Activated naive CD4-positive, alpha-beta T cell treated with anti-CD3 and anti-CD28 coated beads for 36 hours (primary cell): ENCODE measurements around the gene RAB3A. TPM values are rescaled to one million over a fixed set of nuclear protein-coding genes. Genes with fewer than 3 reads are reported as not detected.
A peak's percentile ranks its signal among the peaks of the same experiment; 100 is the strongest.

Experiments used
- CTCF ChIA-PET: fragments of 350-600 bp; sonication (Branson Sonifier 250); formaldehyde crosslinking; loops from one replicate; lab custom pipeline; 2021; ENCODE audit warnings: antibody characterized with exemption; lab: Charles Lee
- DNase-seq: peaks from one replicate; pipeline ENCODE4 v3.0.0-alpha.2; 2020
- H3K27ac Mint-ChIP-seq: one replicate; pipeline ENCODE4 v1.8.0; 2021; ENCODE audit warnings: mild to moderate bottlenecking, mixed read lengths
- H3K27me3 Mint-ChIP-seq: one replicate; pipeline ENCODE4 v1.8.0; 2021; ENCODE audit warnings: low read depth, mixed read lengths
- H3K36me3 Mint-ChIP-seq: one replicate; pipeline ENCODE4 v1.8.0; 2021; ENCODE audit warnings: low read depth, mixed read lengths
- H3K4me1 Mint-ChIP-seq: one replicate; pipeline ENCODE4 v1.8.0; 2021; ENCODE audit warnings: low read depth, mixed read lengths
- H3K4me3 Mint-ChIP-seq: one replicate; pipeline ENCODE4 v1.8.0; 2021; ENCODE audit warnings: mild to moderate bottlenecking, moderate library complexity, mixed read lengths
- H3K9me3 Mint-ChIP-seq: one replicate; pipeline ENCODE4 v1.8.0; 2021; ENCODE audit warnings: mixed read lengths
- intact Hi-C: fragments of 100-400 bp; cut with micrococcal nuclease; formaldehyde crosslinking; loops from one replicate; pipeline ENCODE4 v1.15.1; 2023
- total RNA-seq, 2 experiments: library from RNA; stranded (reverse); gene quantifications; one replicate each; pipeline ENCODE4 v1.2.3, GENCODE V29; 2021

The RAB3A gene
- total RNA-seq, 2 experiments from 2014 or later = 3.8 to 6.0 TPM

DNA sequence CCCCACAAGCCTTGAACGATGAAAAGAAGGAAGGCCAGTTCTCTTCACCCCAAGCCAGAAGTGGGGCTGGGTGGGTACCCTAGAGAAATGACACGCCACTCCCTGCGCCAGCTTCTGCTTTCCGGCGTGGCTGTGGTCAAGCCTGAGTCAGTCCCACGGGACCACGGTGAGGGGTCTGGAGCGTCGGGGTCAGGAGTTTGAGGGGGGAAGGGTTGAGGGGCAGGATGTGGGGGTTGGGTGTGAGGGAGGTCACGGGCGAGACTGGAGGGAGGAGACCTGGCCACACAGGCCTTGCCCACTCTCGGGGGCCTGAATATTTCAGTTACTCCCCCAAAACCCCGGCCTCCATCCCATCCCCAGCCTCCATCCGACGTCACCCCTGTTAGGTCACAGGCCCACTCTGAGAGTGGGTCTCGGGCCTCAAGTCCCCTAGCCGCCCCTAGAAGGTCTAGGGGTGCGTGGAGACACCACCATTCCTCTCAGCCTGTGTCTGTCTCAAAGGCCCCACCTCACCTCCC, 30.7 kb downstream of the RAB3A start:
- Mint-ChIP-seq H3K9me3 (no peaks in the 10 kb centered on the region), H3K27ac (no peak overlapping the region)
- intact Hi-C loops = no loop called here

DNA sequence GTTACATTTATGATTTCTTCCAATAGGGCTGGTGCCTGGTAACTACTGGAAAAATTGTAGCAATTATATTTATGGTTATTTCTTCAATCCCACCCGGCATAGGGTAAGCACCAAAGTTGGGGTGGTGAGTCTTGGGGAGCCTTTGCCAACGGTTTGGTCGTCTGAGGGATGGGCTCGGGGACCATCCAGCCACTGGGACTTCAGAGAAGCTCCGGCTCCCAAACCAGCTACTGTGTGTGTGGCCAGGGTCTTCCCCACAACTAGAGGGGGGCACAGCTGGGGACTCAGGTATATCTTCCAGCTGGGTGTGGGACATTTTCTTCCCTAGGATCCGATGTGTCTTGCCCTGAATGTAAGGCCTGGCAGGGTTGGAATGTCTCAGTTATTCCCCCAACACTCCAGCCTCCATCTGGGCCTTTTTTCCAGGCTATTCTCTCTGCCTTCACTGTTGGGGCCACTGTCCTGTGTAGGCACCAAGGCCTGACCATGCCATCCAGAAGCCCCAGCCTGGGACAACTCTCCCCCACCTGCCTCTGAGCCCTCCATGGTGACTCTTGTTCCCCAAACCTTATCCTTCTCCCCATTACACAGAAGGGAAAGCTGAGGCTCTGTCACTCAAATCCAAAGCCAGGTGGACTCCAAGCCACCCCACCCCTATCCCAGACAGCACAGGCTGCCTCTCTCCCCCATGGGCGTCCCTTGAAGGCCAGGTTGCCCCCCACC, 31.4 kb downstream of the RAB3A start:
- no peak for DNase-seq
- H3K4me1 Mint-ChIP-seq = peaks cover 6% of the 10 kb centered on the region
- intact Hi-C loops = no loop called here
- H3K36me3 Mint-ChIP-seq = peaks cover 12% of the 10 kb centered on the region
- H3K27me3 Mint-ChIP-seq = no peaks in the 10 kb centered on the region
- H3K4me3 Mint-ChIP-seq = peak overlapping the region; percentile 81
- no peak overlapping the region for H3K27ac Mint-ChIP-seq
- CTCF ChIA-PET = interaction anchor here (0.7 to 1.3 kb wide), 3 partner anchors 20 to 59 kb away, joined by 3 to 4 read pairs (median 4); partner anchors contain the start of gene MPV17L2
- H3K9me3 Mint-ChIP-seq = no peaks in the 10 kb centered on the region

More for the DNA sequence above, 30.7 kb downstream of the RAB3A start:
- H3K4me1 Mint-ChIP-seq = peaks cover 6% of the 10 kb centered on the region
- H3K36me3 Mint-ChIP-seq = peaks cover 10% of the 10 kb centered on the region
- no peak for DNase-seq
- peak overlapping the region; percentile 81 for H3K4me3 Mint-ChIP-seq
- H3K27me3 Mint-ChIP-seq = no peaks in the 10 kb centered on the region
- CTCF ChIA-PET = interaction anchor here (0.7 to 1.3 kb wide), 2 partner anchors 31 to 60 kb away, joined by 4 read pairs; no protein-coding TSS in a partner anchor

DNA sequence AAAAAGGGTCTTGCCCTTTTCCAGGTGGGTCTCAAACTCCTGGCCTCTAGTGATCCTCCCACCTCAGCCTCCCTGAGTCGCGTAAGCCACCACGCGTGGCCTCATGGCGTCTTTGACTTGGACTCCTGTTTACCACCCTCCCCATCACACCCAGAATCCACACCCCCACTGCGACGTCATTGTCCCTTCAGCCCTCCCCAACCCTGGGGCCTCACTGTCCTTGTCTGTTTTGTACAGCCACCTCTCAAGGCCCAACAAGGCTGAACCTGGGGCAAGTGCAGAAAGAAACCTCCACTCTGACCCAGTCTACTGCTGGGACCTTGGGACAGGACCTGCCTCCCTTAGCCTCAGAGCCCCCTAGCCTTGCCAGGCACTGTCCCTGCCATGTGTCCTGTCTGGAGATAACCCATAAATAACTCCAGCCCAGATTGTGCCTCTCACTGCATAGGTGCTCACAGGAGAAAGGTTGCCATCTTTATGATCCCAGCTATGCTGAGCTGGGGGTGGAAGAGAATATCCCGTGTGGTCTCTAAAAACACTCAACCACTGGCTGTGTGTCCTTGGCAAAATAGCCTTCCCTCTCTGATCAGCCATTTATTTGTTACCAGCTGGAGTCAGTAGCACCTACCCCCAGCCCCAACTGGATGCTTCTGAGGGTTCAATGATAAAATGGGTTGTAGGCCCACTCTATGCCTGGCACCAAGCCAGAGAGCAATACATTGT, 32.1 kb downstream of the RAB3A start:
- DNase-seq = no peak
- peaks cover 15% of the 10 kb centered on the region for H3K36me3 Mint-ChIP-seq
- peaks cover 6% of the 10 kb centered on the region for H3K4me1 Mint-ChIP-seq
- CTCF ChIA-PET = interaction anchor here (0.9 to 1.3 kb wide), 3 partner anchors 21 to 77 kb away, joined by 3 to 4 read pairs (median 3); partner anchors contain the start of gene MPV17L2
- H3K27ac Mint-ChIP-seq = no peak overlapping the region
- H3K27me3 Mint-ChIP-seq = no peaks in the 10 kb centered on the region
- no peaks in the 10 kb centered on the region for H3K9me3 Mint-ChIP-seq
- intact Hi-C loops = no loop called here
- H3K4me3 Mint-ChIP-seq = no peak overlapping the region

DNA sequence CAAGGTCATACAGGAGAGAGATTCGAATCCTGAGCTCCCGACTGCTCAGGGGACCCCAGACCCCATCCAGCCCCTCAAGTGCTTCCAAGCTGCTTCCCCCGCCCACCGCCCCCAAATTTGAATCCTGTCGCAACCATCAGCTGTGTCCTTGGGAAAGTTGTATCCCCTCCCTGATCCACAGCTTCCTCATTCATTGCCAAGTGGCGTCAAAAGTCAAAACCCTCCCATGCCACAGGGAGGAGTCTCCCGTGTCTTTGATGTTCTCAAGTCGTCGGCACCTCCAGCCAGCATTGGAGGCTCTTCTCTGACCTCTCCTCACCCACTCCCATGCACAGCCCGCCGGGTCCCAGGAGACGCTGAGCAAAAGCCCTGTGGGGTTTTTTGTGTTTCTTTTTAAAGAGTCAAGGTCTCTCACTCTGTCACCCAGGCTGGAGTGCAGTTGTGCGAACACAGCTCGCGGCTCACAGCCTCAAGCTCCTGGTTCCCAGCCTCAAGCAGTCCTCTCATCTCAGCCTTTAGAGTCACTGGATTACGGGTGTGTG, 33.1 kb downstream of the RAB3A start:
- intact Hi-C loops = no loop called here
- Mint-ChIP-seq H3K36me3 (peaks cover 22% of the 10 kb centered on the region), H3K27ac (peak overlapping the region; percentile 35), H3K4me3 (no peak overlapping the region), H3K4me1 (peaks cover 6% of the 10 kb centered on the region), H3K27me3 (no peaks in the 10 kb centered on the region), H3K9me3 (no peaks in the 10 kb centered on the region)
- CTCF ChIA-PET = interaction anchor here (0.6 to 1.4 kb wide), 5 partner anchors 9 to 358 kb away, joined by 3 to 5 read pairs (median 3); no protein-coding TSS in a partner anchor
- no peak for DNase-seq

DNA sequence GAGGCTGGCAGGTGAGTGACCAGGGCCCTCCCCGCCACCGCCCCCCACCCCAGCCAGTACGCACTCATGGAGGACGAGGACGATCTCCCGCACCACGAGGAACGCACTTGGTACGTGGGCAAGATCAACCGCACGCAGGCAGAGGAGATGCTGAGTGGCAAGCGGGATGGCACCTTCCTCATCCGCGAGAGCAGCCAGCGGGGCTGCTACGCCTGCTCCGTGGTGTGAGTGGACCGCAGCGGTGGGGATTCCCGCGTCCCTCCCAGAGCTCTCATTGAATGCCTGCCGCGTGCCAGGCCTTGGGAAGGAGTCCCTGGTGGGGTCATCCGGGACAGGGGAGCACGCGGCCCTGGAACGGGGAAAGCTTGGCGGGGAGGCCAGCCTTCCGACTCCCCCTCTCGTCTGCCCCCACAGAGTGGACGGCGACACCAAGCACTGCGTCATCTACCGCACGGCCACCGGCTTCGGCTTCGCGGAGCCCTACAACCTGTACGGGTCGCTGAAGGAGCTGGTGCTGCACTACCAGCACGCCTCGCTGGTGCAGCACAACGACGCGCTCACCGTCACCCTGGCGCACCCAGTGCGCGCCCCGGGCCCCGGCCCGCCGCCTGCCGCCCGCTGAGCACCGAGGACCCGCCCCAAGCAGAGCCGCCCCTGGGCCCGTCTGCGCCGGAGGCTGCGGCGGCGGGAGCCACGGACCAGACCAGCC, 35.0 kb downstream of the RAB3A start:
- Mint-ChIP-seq H3K27ac (no peak overlapping the region), H3K4me3 (no peak overlapping the region), H3K36me3 (peaks cover 25% of the 10 kb centered on the region), H3K27me3 (no peaks in the 10 kb centered on the region), H3K9me3 (no peaks in the 10 kb centered on the region), H3K4me1 (peaks cover under 1% of the 10 kb centered on the region)
- CTCF ChIA-PET = interaction anchor here (0.5 to 5.2 kb wide), 5 partner anchors 14 to 111 kb away, joined by 3 to 35 read pairs (median 3); no protein-coding TSS in a partner anchor
- intact Hi-C loops = loop anchor here (1.0 kb wide), 2 partner anchors 56 to 106 kb away; no protein-coding TSS in a partner anchor
- no peak for DNase-seq

DNA sequence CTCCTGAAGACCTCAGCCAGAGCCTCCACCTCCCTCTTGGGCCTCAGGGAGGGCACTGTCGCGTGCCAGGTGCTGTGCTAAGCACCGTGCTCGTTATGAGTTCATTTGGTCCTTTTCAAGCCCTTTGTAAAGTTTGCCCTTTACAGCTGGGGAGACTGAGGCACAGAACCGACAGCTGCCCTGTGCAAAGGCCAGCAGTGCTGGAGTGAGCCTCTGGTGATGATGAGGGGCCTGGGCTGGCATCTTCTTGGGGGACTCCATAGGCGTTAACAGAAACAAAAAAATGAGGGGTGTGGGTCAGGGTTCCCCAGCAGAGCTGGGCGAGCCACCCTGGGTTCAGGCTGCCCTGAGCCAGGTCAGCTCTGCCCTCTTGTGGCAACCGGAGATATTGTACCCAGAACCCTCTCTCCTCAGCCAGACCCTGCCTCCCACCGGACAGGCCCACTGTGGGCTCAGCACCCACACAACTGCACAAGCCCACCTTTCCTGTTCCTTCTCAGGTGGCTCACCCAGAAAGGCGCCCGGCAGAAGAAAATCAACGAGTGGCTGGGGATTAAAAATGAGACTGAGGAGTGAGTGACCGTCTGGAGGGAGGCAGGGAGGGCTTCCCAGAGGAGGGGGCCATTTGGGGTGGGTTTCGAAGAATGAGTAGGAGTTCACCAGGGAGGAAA, 35.7 kb downstream of the RAB3A start:
- Mint-ChIP-seq H3K36me3 (peaks cover 29% of the 10 kb centered on the region), H3K4me1 (no peaks in the 10 kb centered on the region), H3K27ac (no peak overlapping the region), H3K4me3 (no peak overlapping the region), H3K9me3 (no peaks in the 10 kb centered on the region), H3K27me3 (no peaks in the 10 kb centered on the region)
- DNase-seq = peak; percentile 76
- CTCF ChIA-PET = interaction anchor here (0.5 to 5.2 kb wide), 8 partner anchors 12 to 110 kb away, joined by 3 to 35 read pairs (median 4); no protein-coding TSS in a partner anchor
- intact Hi-C loops = loop anchor here (1.0 kb wide), 2 partner anchors 55 to 105 kb away; no protein-coding TSS in a partner anchor

DNA sequence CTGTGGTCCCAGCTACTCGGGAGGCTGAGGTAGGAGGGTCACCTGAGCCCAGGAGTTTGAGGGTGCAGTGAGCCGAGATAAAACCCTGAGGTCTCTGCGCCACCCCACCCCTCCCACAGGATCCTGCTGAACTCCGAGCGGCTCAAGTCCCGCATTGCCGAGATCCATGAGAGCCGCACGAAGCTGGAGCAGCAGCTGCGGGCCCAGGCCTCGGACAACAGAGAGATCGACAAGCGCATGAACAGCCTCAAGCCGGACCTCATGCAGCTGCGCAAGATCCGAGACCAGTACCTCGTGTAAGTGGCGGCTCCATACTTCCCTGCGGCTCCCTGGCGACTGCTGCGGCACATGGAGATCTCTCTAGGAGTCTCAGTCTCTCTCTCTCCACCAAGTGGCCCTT, 36.8 kb downstream of the RAB3A start:
- CTCF ChIA-PET = interaction anchor here (0.7 to 5.2 kb wide), 4 partner anchors 11 to 79 kb away, joined by 3 to 35 read pairs (median 4); partner anchors contain the start of gene MPV17L2
- Mint-ChIP-seq H3K27me3 (no peaks in the 10 kb centered on the region), H3K27ac (no peak overlapping the region), H3K36me3 (peaks cover 30% of the 10 kb centered on the region), H3K4me3 (no peak overlapping the region), H3K4me1 (no peaks in the 10 kb centered on the region), H3K9me3 (no peaks in the 10 kb centered on the region)
- no peak for DNase-seq
- intact Hi-C loops = no loop called here

DNA sequence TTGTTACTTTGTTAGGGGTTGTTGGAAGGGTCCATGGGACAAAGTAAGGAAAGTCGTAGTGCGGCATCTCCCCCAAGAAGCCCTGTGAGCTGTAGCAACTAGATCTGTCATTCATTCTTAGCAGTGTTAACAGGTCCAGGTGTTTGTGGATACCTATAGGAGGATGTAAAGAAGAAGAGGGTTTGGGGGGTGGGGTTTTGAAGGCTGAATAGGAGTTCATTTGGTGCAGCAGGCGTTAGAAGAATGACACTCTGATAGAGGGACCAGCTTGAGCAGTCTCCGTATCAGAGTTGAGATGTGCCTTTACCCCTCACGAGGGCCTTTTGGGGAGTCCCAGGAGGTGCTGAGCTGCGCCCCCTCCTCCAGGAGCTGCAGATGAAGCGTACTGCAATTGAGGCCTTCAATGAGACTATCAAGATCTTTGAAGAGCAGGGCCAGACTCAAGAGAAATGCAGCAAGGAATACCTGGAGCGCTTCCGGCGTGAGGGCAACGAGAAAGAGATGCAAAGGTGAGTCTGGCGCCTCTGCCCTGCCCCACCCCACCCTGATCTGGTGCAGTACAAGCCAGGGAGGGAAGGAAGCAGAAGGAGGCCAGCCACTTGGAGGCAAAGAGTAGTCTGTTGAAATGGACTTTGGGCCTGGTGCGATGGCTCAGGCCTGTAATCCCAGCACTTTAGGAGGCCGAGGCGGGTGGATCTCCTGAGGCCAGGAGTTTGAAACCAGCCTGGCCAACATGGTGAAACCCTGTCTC, 37.9 kb downstream of the RAB3A start:
- CTCF ChIA-PET = interaction anchor here (0.6 to 5.2 kb wide), 6 partner anchors 10 to 78 kb away, joined by 3 to 35 read pairs (median 4); partner anchors contain the start of gene MPV17L2
- Mint-ChIP-seq H3K27ac (no peak overlapping the region), H3K27me3 (no peaks in the 10 kb centered on the region), H3K36me3 (peaks cover 28% of the 10 kb centered on the region), H3K9me3 (no peaks in the 10 kb centered on the region), H3K4me3 (no peak overlapping the region), H3K4me1 (peaks cover 4% of the 10 kb centered on the region)
- DNase-seq = no peak
- intact Hi-C loops = no loop called here

DNA sequence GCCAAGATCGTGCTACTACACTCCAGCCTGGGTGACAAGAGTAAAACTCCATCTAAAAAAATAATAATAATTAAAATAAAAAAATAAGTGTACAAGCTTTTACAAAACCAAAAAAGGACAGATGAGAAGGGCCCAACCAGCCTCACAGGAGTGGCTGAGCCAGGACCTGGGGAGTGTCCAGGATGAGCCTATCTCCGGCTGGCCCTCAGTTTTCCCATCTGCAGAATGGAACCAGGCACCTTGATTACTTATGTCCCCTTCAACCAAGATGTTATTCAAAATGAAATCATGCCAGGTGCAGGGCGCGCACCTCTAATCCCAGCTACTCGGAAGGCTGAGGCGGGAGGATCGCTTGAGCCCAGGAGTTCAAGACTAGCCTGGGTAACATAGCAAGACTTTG, 39.8 kb downstream of the RAB3A start:
- Mint-ChIP-seq H3K27ac (no peak overlapping the region), H3K4me1 (peaks cover 10% of the 10 kb centered on the region), H3K9me3 (no peaks in the 10 kb centered on the region), H3K36me3 (peaks cover 27% of the 10 kb centered on the region), H3K4me3 (no peak overlapping the region), H3K27me3 (no peaks in the 10 kb centered on the region)
- CTCF ChIA-PET = interaction anchor here (0.6 to 5.2 kb wide), 4 partner anchors 23 to 209 kb away, joined by 3 to 35 read pairs (median 3); no protein-coding TSS in a partner anchor
- intact Hi-C loops = no loop called here
- no peak for DNase-seq

DNA sequence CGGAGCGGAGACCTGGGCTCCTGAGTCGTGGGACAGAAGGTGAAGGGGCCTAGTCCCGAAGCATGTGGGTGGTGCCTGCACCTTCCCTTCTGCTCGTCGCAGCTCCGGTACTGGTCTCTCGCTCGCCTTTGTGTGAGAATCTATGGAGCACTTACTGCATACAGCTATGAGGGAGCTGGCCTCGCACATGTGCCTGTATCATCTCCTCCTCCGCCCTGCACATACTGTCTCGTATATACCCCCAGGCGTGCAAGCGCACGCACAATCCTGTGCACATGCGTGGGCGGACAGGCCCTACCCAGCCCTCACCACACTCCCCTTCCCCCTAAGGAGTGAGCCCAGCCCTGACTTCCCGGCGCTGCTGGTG, 42.2 kb downstream of the RAB3A start:
- intact Hi-C loops = loop anchor here (1.0 to 2.0 kb wide), 2 partner anchors 8 to 43 kb away; partner anchors contain the start of genes PIK3R2 and RAB3A
- Mint-ChIP-seq H3K27ac (no peak overlapping the region), H3K27me3 (no peaks in the 10 kb centered on the region), H3K4me1 (peaks cover 10% of the 10 kb centered on the region), H3K4me3 (peak overlapping the region; percentile 36), H3K36me3 (peaks cover 20% of the 10 kb centered on the region), H3K9me3 (no peaks in the 10 kb centered on the region)
- CTCF ChIA-PET = interaction anchor here (0.6 to 2.3 kb wide), 8 partner anchors 9 to 73 kb away, joined by 3 to 15 read pairs (median 4); partner anchors contain the start of gene MAST3
- no peak for DNase-seq
